ENCODE measurements around the gene ARHGAP36. TPM values are rescaled to one million over a fixed set of nuclear protein-coding genes. Genes with fewer than 3 reads are reported as not detected.

Gene ARHGAP36
- total RNA-seq, 4 donors from 2014 or later: not detected

DNA sequence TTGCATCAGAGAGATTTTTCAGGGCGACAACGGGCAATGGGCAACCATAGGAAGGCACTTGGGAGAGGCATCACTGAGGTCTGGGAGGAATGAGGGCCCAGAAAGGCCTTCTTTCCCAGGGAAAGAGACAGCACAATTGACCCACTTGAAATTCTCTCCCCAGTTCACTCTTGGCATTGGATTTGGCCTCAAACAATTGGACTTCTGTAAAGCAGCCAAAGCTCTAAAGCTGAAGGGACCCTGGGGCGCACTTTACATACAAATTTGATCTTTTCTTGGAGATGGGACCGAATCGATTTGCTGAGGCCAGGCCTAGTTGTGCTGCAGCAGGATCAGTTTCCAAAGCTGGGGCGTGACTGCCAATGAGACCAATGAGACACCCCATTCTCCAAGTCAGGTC is 3.2 kb downstream of the ARHGAP36 start:
- DNase-seq: no peak
- Histone ChIP-seq H3K36me3 (no peaks in the 10 kb centered on the region), H3K27ac (no peak overlapping the region), H3K4me1 (peaks cover 0 to 3% (median 0%) of the 10 kb centered on the region in 3 donors), H3K4me3 (no peak overlapping the region), H3K27me3 (peaks cover 0 to 43% (median 2%) of the 10 kb centered on the region in 4 donors), H3K9me3 (no peaks in the 10 kb centered on the region)
- TF ChIP-seq POLR2A (IDR thresholded peaks at IDR 0.05): no peak
- TF ChIP-seq, protein P1, sequence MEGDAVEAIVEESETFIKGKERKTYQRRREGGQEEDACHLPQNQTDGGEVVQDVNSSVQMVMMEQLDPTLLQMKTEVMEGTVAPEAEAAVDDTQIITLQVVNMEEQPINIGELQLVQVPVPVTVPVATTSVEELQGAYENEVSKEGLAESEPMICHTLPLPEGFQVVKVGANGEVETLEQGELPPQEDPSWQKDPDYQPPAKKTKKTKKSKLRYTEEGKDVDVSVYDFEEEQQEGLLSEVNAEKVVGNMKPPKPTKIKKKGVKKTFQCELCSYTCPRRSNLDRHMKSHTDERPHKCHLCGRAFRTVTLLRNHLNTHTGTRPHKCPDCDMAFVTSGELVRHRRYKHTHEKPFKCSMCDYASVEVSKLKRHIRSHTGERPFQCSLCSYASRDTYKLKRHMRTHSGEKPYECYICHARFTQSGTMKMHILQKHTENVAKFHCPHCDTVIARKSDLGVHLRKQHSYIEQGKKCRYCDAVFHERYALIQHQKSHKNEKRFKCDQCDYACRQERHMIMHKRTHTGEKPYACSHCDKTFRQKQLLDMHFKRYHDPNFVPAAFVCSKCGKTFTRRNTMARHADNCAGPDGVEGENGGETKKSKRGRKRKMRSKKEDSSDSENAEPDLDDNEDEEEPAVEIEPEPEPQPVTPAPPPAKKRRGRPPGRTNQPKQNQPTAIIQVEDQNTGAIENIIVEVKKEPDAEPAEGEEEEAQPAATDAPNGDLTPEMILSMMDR (IDR thresholded peaks at IDR 0.05): no peak
- intact Hi-C loops (cut with DNase I): no loop called here
- 72 to 88% methylated on average over 4 to 5 of the region's 6 CpGs for WGBS, 2 donors

DNA sequence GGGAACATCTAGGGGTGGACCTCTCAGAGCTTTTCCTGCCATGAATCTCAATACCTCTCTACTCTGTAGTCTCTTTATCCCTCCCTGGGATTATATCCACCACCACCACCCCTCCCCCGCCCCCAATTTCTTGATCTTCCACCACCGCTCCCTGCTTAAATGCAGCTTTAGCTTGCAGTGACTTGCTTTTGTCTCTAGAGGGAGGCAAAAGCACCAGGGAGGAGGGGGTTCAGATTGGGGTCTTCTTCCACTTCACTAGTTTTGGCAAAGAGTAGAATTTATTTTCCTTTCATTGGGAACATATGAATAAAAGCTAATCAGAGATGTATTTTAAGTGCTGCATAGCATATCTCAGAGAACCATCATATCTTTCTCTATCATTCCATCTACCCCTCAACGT is 5.5 kb downstream of the ARHGAP36 start:
- DNase-seq: no peak
- no peak overlapping the region for H3K4me3 ChIP-seq
- no peaks in the 10 kb centered on the region for H3K4me1 ChIP-seq
- H3K36me3 ChIP-seq: no peaks in the 10 kb centered on the region
- TF ChIP-seq POLR2A (IDR thresholded peaks at IDR 0.05): no peak
- TF ChIP-seq, protein P1 (IDR thresholded peaks at IDR 0.05): no peak
- no peak overlapping the region for H3K27ac ChIP-seq
- peaks cover 0 to 47% (median 4%) of the 10 kb centered on the region in 4 donors for H3K27me3 ChIP-seq
- H3K9me3 ChIP-seq: no peaks in the 10 kb centered on the region
- intact Hi-C loops (cut with DNase I): no loop called here
- WGBS, 2 donors: 14 to 21% methylated on average over 1 of the region's 3 CpGs

DNA sequence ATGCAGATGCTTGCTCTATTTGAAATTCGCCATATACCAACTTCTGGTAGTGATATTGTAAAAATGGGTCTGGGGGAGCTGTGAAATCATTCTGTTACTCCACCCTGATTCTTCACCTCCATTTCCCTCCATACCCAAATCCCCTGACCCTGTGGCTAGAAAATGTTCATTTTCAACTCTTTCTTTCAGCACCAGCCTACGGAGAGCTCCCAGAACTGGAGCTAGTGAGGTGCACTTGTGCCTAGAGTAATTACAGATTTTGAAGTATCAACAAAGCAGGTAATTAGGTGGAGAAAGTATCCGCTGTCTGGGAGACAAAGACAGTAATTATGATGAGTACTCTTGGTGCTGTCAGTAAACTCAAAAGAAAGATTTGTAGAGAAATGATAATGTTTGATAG is 8.1 kb downstream of the ARHGAP36 start:
- no peak for DNase-seq
- 39 to 48% methylated on average over 3 of the region's 3 CpGs for WGBS, 2 donors
- TF ChIP-seq POLR2A (IDR thresholded peaks at IDR 0.05): no peak
- TF ChIP-seq, protein P1 (IDR thresholded peaks at IDR 0.05): no peak
- Histone ChIP-seq H3K36me3 (no peaks in the 10 kb centered on the region), H3K27me3 (peaks cover 0 to 58% (median 7%) of the 10 kb centered on the region in 4 donors), H3K27ac (no peak overlapping the region), H3K4me1 (no peaks in the 10 kb centered on the region), H3K4me3 (no peak overlapping the region), H3K9me3 (no peaks in the 10 kb centered on the region)
- intact Hi-C loops (cut with DNase I): no loop called here

DNA sequence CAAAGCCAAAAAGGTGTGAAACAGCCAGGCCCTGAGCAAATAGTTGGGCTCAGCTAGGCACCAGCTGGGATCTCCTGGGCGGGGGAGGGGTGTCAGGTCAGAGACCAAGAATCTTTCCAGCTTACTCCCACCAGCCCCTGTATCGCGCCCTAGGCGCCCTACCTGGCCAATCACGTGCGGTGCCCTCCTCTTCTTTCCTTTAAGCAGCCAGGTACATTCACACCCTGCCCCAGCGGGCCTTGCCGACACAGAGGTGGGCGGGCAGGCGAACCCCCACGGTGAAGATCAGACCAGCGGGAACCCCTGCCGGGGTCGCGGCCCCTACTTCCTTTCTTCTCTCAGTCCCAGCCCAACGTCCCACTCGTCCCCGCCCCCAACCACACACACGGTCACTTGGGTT is 9.1 kb downstream of the ARHGAP36 start:
- 0 to 57% methylated on average over 7 to 9 of the region's 19 CpGs for WGBS, 2 donors
- H3K36me3 ChIP-seq: no peaks in the 10 kb centered on the region
- H3K4me1 ChIP-seq: no peaks in the 10 kb centered on the region
- TF ChIP-seq, protein P1 (IDR thresholded peaks at IDR 0.05): no peak
- TF ChIP-seq POLR2A (IDR thresholded peaks at IDR 0.05): no peak
- intact Hi-C loops (cut with DNase I): no loop called here
- DNase-seq: no peak
- H3K9me3 ChIP-seq: no peaks in the 10 kb centered on the region
- H3K27me3 ChIP-seq: peaks cover 0 to 67% (median 7%) of the 10 kb centered on the region in 4 donors
- H3K27ac ChIP-seq: no peak overlapping the region
- H3K4me3 ChIP-seq: no peak overlapping the region

DNA sequence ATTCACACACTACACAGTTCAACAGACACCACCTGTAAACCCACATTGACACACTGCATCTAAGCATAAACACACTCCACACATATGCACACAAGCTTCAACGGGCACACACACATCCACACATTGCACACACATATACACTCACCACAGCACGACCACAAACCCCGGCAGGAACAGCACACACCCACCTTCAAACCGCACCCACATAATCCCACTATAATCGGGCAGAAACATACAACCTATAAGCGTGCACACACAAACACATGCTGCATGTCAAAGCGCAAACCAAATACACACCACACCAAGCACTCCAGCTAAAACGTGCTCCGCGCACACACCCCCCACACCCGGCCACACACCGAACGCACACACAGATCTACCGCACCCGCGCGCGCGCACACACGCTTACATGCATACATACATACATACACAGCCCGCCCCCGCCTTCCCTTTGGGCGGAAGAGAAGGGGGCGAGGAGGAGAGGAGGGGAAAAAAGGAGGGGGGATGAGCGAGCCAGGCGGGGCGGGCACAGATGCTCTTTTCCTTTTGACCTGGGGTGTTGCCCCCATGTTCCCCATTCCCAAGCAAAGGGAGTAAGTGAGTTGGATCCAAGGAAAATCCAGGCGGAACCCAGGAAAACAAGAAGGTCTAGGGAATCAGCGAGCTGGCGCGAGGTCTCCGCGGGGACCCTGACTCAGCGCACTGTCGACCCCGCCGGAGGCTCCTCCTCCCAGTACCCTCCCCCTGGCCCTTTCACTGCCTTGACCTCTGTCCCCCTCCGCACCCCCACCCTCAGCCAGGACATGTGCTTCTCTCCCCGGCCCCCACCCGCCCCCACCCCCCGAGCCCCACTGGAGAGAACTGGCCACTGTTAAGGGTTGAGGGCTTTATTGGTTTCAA is 9.9 kb downstream of the ARHGAP36 start:
- Histone ChIP-seq H3K27me3 (peaks cover 0 to 74% (median 7%) of the 10 kb centered on the region in 4 donors), H3K9me3 (no peaks in the 10 kb centered on the region), H3K36me3 (no peaks in the 10 kb centered on the region), H3K27ac (no peak overlapping the region), H3K4me1 (no peaks in the 10 kb centered on the region), H3K4me3 (no peak overlapping the region)
- intact Hi-C loops (cut with DNase I): no loop called here
- WGBS, 2 donors: 16 to 31% methylated on average over 15 to 19 of the region's 41 CpGs
- no peak for DNase-seq
- TF ChIP-seq POLR2A (IDR thresholded peaks at IDR 0.05): no peak
- TF ChIP-seq, protein P1 (IDR thresholded peaks at IDR 0.05): no peak
